NOMO-1 (cell line): Measurements from ENCODE around the gene MYADML2.
A peak's percentile ranks its signal among the peaks of the same experiment; 100 is the strongest.
"Not testable (repeated sequence)": the region's sequence is repeated elsewhere in the genome, so short reads cannot be mapped to it uniquely, and the experiment has no call there.

Experiments
- DNase-seq, 2 experiments: peaks; one replicate each; lab custom pipeline; 2025; ENCODE audit not compliant: unreplicated experiment in 2 of 2; lab: John Stamatoyannopoulos, UW

The MYADML2 gene

GRCh38 chr17:81959362-81960129, 12.5 kb upstream of the MYADML2 start:
- DNase-seq, result peak; percentile 57 to 65

- DNase-seq, result no peak
Observed at GRCh38 chr17:81958633-81959342, 11.8 kb upstream of the MYADML2 start.

- DNase-seq, result no peak
Observed at GRCh38 chr17:81957691-81958432, 10.8 kb upstream of the MYADML2 start.

- DNase-seq, result no peak
Observed at GRCh38 chr17:81956607-81957589, 9.9 kb upstream of the MYADML2 start.

GRCh38 chr17:81955756-81956544, 8.9 kb upstream of the MYADML2 start:
- DNase-seq, result no peak

GRCh38 chr17:81955058-81955681, 8.1 kb upstream of the MYADML2 start:
- DNase-seq, result no peak

GRCh38 chr17:81954131-81955057, 7.4 kb upstream of the MYADML2 start:
- no peak for DNase-seq

GRCh38 chr17:81953443-81953842, 6.4 kb upstream of the MYADML2 start:
- DNase-seq, result not testable (repeated sequence)

GRCh38 chr17:81952792-81953228, 5.8 kb upstream of the MYADML2 start:
- no peak for DNase-seq

- no peak for DNase-seq
Observed at GRCh38 chr17:81951785-81952684, 5.0 kb upstream of the MYADML2 start.

- DNase-seq, result no peak
Observed at GRCh38 chr17:81950501-81950900, 3.5 kb upstream of the MYADML2 start.

- DNase-seq, result no peak
Observed at GRCh38 chr17:81948635-81949378, 1.8 kb upstream of the MYADML2 start.

- DNase-seq, result no peak
Observed at GRCh38 chr17:81944858-81945257, 2.2 kb downstream of the MYADML2 start.

GRCh38 chr17:81942167-81942553, 4.9 kb downstream of the MYADML2 start:
- DNase-seq, result no peak

- no peak for DNase-seq
Observed at GRCh38 chr17:81941484-81942166, 5.4 kb downstream of the MYADML2 start.
